ENCODE data around the gene CCDC158. TPM values are rescaled to one million over a fixed set of nuclear protein-coding genes. Genes with fewer than 3 reads are reported as not detected.

The CCDC158 gene
- total and polyA plus RNA-seq, 2 donors (not counting 3 experiments of a cell fraction or from before 2014, with no cell fraction given): not detected

DNA sequence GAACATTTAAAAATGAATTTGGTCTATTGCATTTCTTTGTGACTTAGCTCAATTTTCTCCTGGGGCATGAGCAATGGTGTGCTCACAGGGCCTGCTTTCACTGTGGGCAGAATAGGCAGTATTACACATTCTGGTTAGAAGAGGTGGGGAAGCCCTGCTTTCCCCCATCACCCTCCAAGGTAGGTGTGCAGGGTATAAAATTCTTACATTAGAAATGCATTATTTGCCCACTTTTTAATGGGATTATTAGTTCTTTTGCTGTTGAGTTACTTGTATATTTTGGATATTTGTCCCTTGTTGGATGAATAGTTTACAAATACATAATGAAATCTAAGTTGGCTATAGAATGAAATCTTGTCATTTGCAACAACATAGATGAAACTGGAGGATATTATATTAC, 122.7 kb downstream of the CCDC158 start:
- H3K9me1 ChIP-seq (replicated peaks; ENCODE audit: control insufficient read depth, extremely low read depth, insufficient read depth, low read length): no peaks in the 10 kb centered on the region
- TF ChIP-seq, protein P1, sequence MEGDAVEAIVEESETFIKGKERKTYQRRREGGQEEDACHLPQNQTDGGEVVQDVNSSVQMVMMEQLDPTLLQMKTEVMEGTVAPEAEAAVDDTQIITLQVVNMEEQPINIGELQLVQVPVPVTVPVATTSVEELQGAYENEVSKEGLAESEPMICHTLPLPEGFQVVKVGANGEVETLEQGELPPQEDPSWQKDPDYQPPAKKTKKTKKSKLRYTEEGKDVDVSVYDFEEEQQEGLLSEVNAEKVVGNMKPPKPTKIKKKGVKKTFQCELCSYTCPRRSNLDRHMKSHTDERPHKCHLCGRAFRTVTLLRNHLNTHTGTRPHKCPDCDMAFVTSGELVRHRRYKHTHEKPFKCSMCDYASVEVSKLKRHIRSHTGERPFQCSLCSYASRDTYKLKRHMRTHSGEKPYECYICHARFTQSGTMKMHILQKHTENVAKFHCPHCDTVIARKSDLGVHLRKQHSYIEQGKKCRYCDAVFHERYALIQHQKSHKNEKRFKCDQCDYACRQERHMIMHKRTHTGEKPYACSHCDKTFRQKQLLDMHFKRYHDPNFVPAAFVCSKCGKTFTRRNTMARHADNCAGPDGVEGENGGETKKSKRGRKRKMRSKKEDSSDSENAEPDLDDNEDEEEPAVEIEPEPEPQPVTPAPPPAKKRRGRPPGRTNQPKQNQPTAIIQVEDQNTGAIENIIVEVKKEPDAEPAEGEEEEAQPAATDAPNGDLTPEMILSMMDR (IDR thresholded peaks at IDR 0.05; ENCODE audit: extremely low read depth in 1 of 2, insufficient read depth in 1 of 2, low read depth in 1 of 2, low read length in 2 of 2): no peak
- TF ChIP-seq FOS (IDR thresholded peaks at IDR 0.05; ENCODE audit: borderline replicate concordance, insufficient read depth, low read length) (no peak), MYC (IDR thresholded peaks at IDR 0.05; ENCODE audit: low read depth, low read length) (no peak), JUN (IDR thresholded peaks at IDR 0.05; ENCODE audit: borderline replicate concordance, insufficient read depth, insufficient read length, low read depth) (no peak), EZH2 (IDR thresholded peaks at IDR 0.05; ENCODE audit: borderline replicate concordance, low read depth, low read length, severe bottlenecking) (no peak), POLR2A (IDR thresholded peaks at IDR 0.05; ENCODE audit: low read depth, low read length) (no peak), GATA2 (IDR thresholded peaks at IDR 0.05; ENCODE audit: insufficient read depth, insufficient read length, low read depth, low read length) (no peak)
- TF ChIP-seq, protein P2, sequence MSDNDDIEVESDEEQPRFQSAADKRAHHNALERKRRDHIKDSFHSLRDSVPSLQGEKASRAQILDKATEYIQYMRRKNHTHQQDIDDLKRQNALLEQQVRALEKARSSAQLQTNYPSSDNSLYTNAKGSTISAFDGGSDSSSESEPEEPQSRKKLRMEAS (IDR thresholded peaks at IDR 0.05; ENCODE audit: insufficient read depth, insufficient read length): no peak
- no peak overlapping the region for H3K4me3 ChIP-seq (replicated peaks in 1 of 3; ENCODE audit: insufficient read depth in 1 of 3, low read depth in 1 of 3, low read length in 3 of 3)
- intact Hi-C loops (cut with micrococcal nuclease): no loop called here
- BruUV-seq (replicated peaks): no TSS peak
- H3K79me2 ChIP-seq (ENCODE audit: control insufficient read depth, insufficient read depth, low read length): no peaks in the 10 kb centered on the region
- DNase-seq (ENCODE audit: low read depth, low spot score) (no peak), FAIRE-seq (no peak)
- H3K27ac ChIP-seq (ENCODE audit: insufficient read depth, low read depth, low read length): no peak overlapping the region
- dilution Hi-C loops (cut with MboI; ENCODE audit: extremely low pct_ligation_motif_present, low sequenced_read_pairs): no loop called here
- CTCF ChIA-PET: no interaction called here
- H4K20me1 ChIP-seq (replicated peaks; ENCODE audit: control insufficient read depth, extremely low read depth, insufficient read depth, low read length): no peaks in the 10 kb centered on the region
- H3K36me3 ChIP-seq (ENCODE audit: control insufficient read depth in 2 of 2, extremely low read depth in 1 of 2, insufficient read depth in 2 of 2, low read length in 2 of 2): no peaks in the 10 kb centered on the region
- POLR2A ChIA-PET: no interaction called here
- no peak overlapping the region for H2AFZ ChIP-seq (ENCODE audit: low read depth, low read length)
- H3K4me2 ChIP-seq (ENCODE audit: insufficient read depth, low read length): no peak overlapping the region
- no peaks in the 10 kb centered on the region for H3K9me3 ChIP-seq (replicated peaks; ENCODE audit: control insufficient read depth, insufficient read depth, low read length)
- H3K4me1 ChIP-seq (ENCODE audit: control insufficient read depth, extremely low read depth, insufficient read depth, low read length): no peaks in the 10 kb centered on the region
- H3K9ac ChIP-seq (replicated peaks; ENCODE audit: extremely low read depth, insufficient read depth, low read length): no peak overlapping the region
- peaks cover 6 to 7% of the 10 kb centered on the region in 2 experiments for H3K27me3 ChIP-seq (ENCODE audit: control insufficient read depth in 2 of 2, insufficient read depth in 2 of 2, low read length in 2 of 2)

Measured in endothelial cell of umbilical vein (primary cell).